ENCODE results near the gene RNF44. TPM values are rescaled to one million over a fixed set of nuclear protein-coding genes. Genes with fewer than 3 reads are reported as not detected.
"Not testable (repeated sequence)": the region's sequence is repeated elsewhere in the genome, so short reads cannot be mapped to it uniquely, and the experiment has no call there.

Gene RNF44
- total RNA-seq, 1 donor from 2014 or later, result 322 TPM

DNA sequence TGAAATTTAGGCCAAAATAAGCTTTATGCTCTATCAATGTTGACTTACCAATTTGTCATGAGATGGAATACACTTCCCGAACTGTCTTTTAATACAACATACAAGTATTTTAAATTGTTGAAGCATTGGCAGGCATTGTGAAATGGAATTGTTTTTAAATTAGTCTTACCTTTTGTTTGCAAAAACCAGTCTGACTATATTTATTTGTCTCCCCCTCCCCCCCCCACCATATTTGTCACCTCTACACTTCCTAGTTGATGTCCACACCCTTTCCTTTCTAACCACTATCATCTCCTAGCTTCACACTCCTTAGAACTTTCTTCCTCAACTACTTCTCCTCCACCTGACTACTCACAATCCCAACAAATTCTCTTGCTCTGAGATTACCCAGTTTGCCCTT, 48.1 kb downstream of the RNF44 start:
- DNase-seq, result no peak
- H3K27me3 Mint-ChIP-seq (ENCODE audit: unreplicated experiment), result no peaks in the 10 kb centered on the region
- H3K9me3 Mint-ChIP-seq (ENCODE audit: unreplicated experiment), result no peaks in the 10 kb centered on the region
- no peak overlapping the region for H3K4me3 Mint-ChIP-seq (ENCODE audit: unreplicated experiment)
- TF ChIP-seq, protein P1, sequence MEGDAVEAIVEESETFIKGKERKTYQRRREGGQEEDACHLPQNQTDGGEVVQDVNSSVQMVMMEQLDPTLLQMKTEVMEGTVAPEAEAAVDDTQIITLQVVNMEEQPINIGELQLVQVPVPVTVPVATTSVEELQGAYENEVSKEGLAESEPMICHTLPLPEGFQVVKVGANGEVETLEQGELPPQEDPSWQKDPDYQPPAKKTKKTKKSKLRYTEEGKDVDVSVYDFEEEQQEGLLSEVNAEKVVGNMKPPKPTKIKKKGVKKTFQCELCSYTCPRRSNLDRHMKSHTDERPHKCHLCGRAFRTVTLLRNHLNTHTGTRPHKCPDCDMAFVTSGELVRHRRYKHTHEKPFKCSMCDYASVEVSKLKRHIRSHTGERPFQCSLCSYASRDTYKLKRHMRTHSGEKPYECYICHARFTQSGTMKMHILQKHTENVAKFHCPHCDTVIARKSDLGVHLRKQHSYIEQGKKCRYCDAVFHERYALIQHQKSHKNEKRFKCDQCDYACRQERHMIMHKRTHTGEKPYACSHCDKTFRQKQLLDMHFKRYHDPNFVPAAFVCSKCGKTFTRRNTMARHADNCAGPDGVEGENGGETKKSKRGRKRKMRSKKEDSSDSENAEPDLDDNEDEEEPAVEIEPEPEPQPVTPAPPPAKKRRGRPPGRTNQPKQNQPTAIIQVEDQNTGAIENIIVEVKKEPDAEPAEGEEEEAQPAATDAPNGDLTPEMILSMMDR (IDR thresholded peaks at IDR 0.05; ENCODE audit: partially characterized antibody, unreplicated experiment), result no peak
- H3K27ac Mint-ChIP-seq (ENCODE audit: unreplicated experiment), result no peak overlapping the region
- H3K36me3 Mint-ChIP-seq (ENCODE audit: unreplicated experiment), result no peaks in the 10 kb centered on the region
- H3K4me1 Mint-ChIP-seq (ENCODE audit: low read depth, unreplicated experiment), result no peaks in the 10 kb centered on the region

DNA sequence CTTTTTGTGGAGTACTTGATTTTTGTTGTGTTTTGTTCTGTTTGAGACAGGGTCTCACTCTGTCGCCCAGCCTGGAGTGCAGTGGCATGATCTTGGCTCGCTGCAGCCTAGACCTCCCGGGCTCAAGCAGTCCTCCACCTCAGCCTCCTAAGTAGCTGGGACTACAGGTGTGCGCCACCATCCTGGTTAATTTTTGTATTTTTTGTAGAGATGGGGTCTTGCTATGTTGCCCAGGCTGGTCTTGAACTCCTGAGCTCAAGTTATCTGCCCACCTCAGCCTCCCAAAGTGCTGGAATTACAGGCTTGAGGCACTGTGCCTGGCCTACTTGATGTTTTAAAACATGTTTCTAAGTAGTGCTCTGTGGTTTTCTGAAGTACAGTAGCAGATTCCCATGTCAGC, 50.0 kb downstream of the RNF44 start:
- H3K27me3 Mint-ChIP-seq (ENCODE audit: unreplicated experiment); DNase-seq; H3K36me3 Mint-ChIP-seq (ENCODE audit: unreplicated experiment); H3K4me3 Mint-ChIP-seq (ENCODE audit: unreplicated experiment); H3K27ac Mint-ChIP-seq (ENCODE audit: unreplicated experiment); H3K4me1 Mint-ChIP-seq (ENCODE audit: low read depth, unreplicated experiment); H3K9me3 Mint-ChIP-seq (ENCODE audit: unreplicated experiment): not testable (repeated sequence)

DNA sequence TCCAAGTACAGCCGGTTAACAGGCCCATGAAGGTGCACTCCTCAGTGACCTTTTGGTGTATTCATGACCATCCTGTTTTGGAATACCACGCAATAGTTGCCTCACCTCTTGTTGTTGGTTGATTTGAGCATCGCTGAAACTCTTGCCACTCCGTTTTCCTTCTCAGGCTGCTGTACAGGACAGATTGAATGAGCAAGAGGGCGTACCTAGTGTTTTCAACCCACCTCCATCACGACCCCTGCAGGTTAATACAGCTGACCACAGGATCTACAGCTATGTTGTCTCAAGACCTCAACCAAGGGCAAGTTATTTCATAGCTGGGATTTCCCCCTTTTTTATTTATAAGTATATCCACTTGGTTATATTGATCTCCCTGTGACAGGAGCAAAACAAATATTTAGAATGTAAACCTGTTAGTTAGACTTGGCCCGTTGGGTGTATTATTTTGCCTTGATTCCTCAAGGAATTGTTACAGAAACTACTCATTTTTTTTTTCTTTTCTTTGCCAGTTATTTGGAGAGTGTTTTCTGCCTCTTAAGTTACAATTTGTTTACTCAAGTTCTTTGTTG, 50.9 kb downstream of the RNF44 start:
- Mint-ChIP-seq H3K36me3 (ENCODE audit: unreplicated experiment) (no peaks in the 10 kb centered on the region), H3K27ac (ENCODE audit: unreplicated experiment) (no peak overlapping the region), H3K4me1 (ENCODE audit: low read depth, unreplicated experiment) (no peaks in the 10 kb centered on the region), H3K27me3 (ENCODE audit: unreplicated experiment) (peaks cover 1% of the 10 kb centered on the region), H3K9me3 (ENCODE audit: unreplicated experiment) (peaks cover 1% of the 10 kb centered on the region), H3K4me3 (ENCODE audit: unreplicated experiment) (no peak overlapping the region)
- no peak for DNase-seq
- TF ChIP-seq, protein P1 (IDR thresholded peaks at IDR 0.05; ENCODE audit: partially characterized antibody, unreplicated experiment), result no peak

DNA sequence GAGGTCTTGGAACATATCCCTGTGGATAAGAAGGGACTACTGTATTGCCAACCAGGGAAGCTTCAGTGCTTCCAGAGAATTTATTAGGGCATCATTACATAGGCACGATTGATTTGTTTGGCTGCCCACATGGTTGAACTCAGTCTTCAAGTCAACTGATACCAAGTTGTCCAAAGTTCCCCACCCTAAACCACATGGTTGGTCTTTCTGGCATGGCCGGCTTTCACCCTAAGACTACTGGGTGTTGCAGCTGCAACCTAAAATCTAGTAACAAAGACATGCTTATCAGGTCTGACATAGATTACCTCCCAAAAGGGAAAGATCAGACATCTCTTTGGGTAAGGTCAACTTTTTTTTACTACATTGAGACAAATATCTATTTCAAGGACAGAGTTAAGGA, 52.0 kb downstream of the RNF44 start:
- H3K36me3 Mint-ChIP-seq (ENCODE audit: unreplicated experiment), result no peaks in the 10 kb centered on the region
- no peak overlapping the region for H3K27ac Mint-ChIP-seq (ENCODE audit: unreplicated experiment)
- H3K4me1 Mint-ChIP-seq (ENCODE audit: low read depth, unreplicated experiment), result no peaks in the 10 kb centered on the region
- H3K27me3 Mint-ChIP-seq (ENCODE audit: unreplicated experiment), result peaks cover 1% of the 10 kb centered on the region
- no peak overlapping the region for H3K4me3 Mint-ChIP-seq (ENCODE audit: unreplicated experiment)
- no peak for DNase-seq
- TF ChIP-seq, protein P1 (IDR thresholded peaks at IDR 0.05; ENCODE audit: partially characterized antibody, unreplicated experiment), result no peak
- H3K9me3 Mint-ChIP-seq (ENCODE audit: unreplicated experiment), result peaks cover 1% of the 10 kb centered on the region

DNA sequence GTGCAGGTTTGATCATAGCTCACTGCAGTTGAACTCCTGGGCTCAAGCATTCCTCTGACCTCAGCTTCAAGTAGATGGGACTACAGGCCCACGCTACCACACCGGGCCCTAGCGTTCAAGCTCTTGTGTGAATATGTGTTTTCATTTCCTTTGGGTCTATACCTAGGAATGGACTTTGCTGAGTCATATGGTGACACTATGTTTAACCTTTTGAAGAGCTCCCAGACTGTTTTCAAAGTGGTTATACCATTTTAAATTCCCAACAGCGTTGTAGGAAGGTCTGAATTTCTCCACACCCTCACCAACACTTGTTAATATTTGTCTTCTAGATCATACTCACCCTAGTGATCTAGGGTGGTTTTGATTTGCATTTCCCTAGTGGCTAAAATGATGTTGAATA, 55.5 kb downstream of the RNF44 start:
- TF ChIP-seq, protein P1 (IDR thresholded peaks at IDR 0.05; ENCODE audit: partially characterized antibody, unreplicated experiment), result no peak
- Mint-ChIP-seq H3K36me3 (ENCODE audit: unreplicated experiment) (no peaks in the 10 kb centered on the region), H3K27me3 (ENCODE audit: unreplicated experiment) (peaks cover 1% of the 10 kb centered on the region), H3K4me1 (ENCODE audit: low read depth, unreplicated experiment) (no peaks in the 10 kb centered on the region), H3K27ac (ENCODE audit: unreplicated experiment) (no peak overlapping the region), H3K4me3 (ENCODE audit: unreplicated experiment) (no peak overlapping the region), H3K9me3 (ENCODE audit: unreplicated experiment) (peaks cover 1% of the 10 kb centered on the region)
- DNase-seq, result no peak

Other genes with a start within 250 kb of the RNF44 start
- gene KIAA1191, start 175.6 kb downstream of the RNF44 start, total RNA-seq (ENCODE audit: unreplicated experiment), result 203 TPM
- gene ARL10, start 171.9 kb downstream of the RNF44 start, total RNA-seq (ENCODE audit: unreplicated experiment), result 34.7 TPM
- 18.6 TPM for gene NOP16, start 148.8 kb downstream of the RNF44 start, total RNA-seq (ENCODE audit: unreplicated experiment)
- gene HIGD2A, start 148.7 kb downstream of the RNF44 start, total RNA-seq (ENCODE audit: unreplicated experiment), result 103 TPM
- gene CLTB, start 120.9 kb downstream of the RNF44 start, total RNA-seq (ENCODE audit: unreplicated experiment), result 83.8 TPM
- 52.9 TPM for gene FAF2, start 89.0 kb downstream of the RNF44 start, total RNA-seq (ENCODE audit: unreplicated experiment)
- gene CDHR2, start 11.9 kb upstream of the RNF44 start, total RNA-seq (ENCODE audit: unreplicated experiment), result 0.29 TPM
- 72.3 TPM for gene GPRIN1, start 72.8 kb upstream of the RNF44 start, total RNA-seq (ENCODE audit: unreplicated experiment)
- 3.7 TPM for gene SNCB, start 93.1 kb upstream of the RNF44 start, total RNA-seq (ENCODE audit: unreplicated experiment)
- not detected for gene EIF4E1B, start 93.3 kb upstream of the RNF44 start, total RNA-seq (ENCODE audit: unreplicated experiment)
- 97.2 TPM for gene TSPAN17, start 110.1 kb upstream of the RNF44 start, total RNA-seq (ENCODE audit: unreplicated experiment)

Measured in glutamatergic neuron (in vitro differentiated cells).